GM12878 (cell line): ENCODE measurements around the gene HNRNPR. TPM values are rescaled to one million over a fixed set of nuclear protein-coding genes. Genes with fewer than 3 reads are reported as not detected.
"Not testable (repeated sequence)": the region's sequence is repeated elsewhere in the genome, so short reads cannot be mapped to it uniquely, and the experiment has no call there.

Source experiments
- ATAC-seq: fragments of 200-7000 bp; cut with Tn5 transposase; 3 replicates; pipeline ENCODE4 v1.9.1; 2020; ENCODE audit warnings: mild to moderate bottlenecking, moderate library complexity
- BruUV-seq: library from RNA; stranded (reverse); fragments of 400-500 nt; replicated peaks from 2 replicates; lab custom pipeline; 2021; lab: Mats Ljungman, UMichigan
- CTCF ChIA-PET: fragments of 300-600 bp; sonication (Branson Sonifier 250); formaldehyde crosslinking; extraction: SDS; loops from one replicate; lab custom pipeline; 2021; ENCODE audit warnings: inconsistent platforms; lab: Yijun Ruan, JAX
- POLR2A ChIA-PET: fragments of 350-600 bp; formaldehyde crosslinking; extraction: SDS; loops from one replicate; lab custom pipeline; 2021; ENCODE audit warnings: inconsistent platforms; lab: Charles Lee
- RAD21 ChIA-PET: fragments of 300-600 bp; sonication (Branson Sonifier 250); formaldehyde crosslinking; loops from one replicate; lab custom pipeline; 2023; ENCODE audit warnings: antibody characterized with exemption; ENCODE audit not compliant: unreplicated experiment; lab: Charles Lee
- SMC1A ChIA-PET: fragments of 300-600 bp; sonication (Branson Sonifier 250); formaldehyde crosslinking; loops from one replicate; lab custom pipeline; 2023; ENCODE audit not compliant: unreplicated experiment, uncharacterized antibody; lab: Charles Lee
- DNase-seq: peaks from one replicate; pipeline ENCODE4 v3.0.0-alpha.2; 2011; ENCODE audit warnings: low read depth, low spot score
- FAIRE-seq: peaks from 3 replicates; lab custom pipeline; 2011; peaks lifted over from hg19 to GRCh38; lab: Jason Lieb, UNC
- H2AFZ ChIP-seq: 2 replicates; pipeline ENCODE4 v1.6.0; 2011; ENCODE audit warnings: low read depth, low read length, control low read depth; ENCODE audit not compliant: control insufficient read depth
- H3K27ac ChIP-seq: 2 replicates; pipeline ENCODE4 v1.5.1; 2011; ENCODE audit warnings: control low read depth; ENCODE audit not compliant: control insufficient read depth, insufficient read depth
- H3K27me3 ChIP-seq, 2 experiments: replicated peaks in 1 of 2; 2 replicates each; pipeline versions ENCODE4 v1.6.0 to v1.6.1; 2011; ENCODE audit warnings: low read length in 1 of 2; ENCODE audit not compliant: control insufficient read depth in 2 of 2, insufficient read depth in 2 of 2
- H3K36me3 ChIP-seq, 2 experiments: 2 replicates each; pipeline ENCODE4 v1.5.1; 2011; ENCODE audit warnings: low read length in 1 of 2; ENCODE audit not compliant: control insufficient read depth in 2 of 2, insufficient read depth in 2 of 2
- H3K4me1 ChIP-seq: 2 replicates; pipeline ENCODE4 v1.6.1; 2011; ENCODE audit warnings: mild to moderate bottlenecking, low read length, moderate library complexity, mixed read lengths; ENCODE audit not compliant: control insufficient read depth, insufficient read depth
- H3K4me2 ChIP-seq: 2 replicates; pipeline ENCODE4 v1.6.0; 2011; ENCODE audit warnings: control low read depth; ENCODE audit not compliant: control insufficient read depth, insufficient read depth
- H3K4me3 ChIP-seq: fragments of 200-600 bp; sonication (generic); 2 replicates; pipeline ENCODE4 v1.5.1; 2016
- H3K79me2 ChIP-seq: 2 replicates; pipeline ENCODE4 v1.6.0; 2011; ENCODE audit warnings: low read length; ENCODE audit not compliant: control insufficient read depth, insufficient read depth
- H3K9ac ChIP-seq: 2 replicates; pipeline ENCODE4 v1.8.0; 2011; ENCODE audit warnings: low read length, control low read depth, mixed read lengths; ENCODE audit not compliant: control insufficient read depth, insufficient read depth
- H3K9me3 ChIP-seq: replicated peaks from 3 replicates; pipeline ENCODE4 v1.5.1; 2011; ENCODE audit warnings: mild to moderate bottlenecking, low read length; ENCODE audit not compliant: control insufficient read depth, insufficient read depth
- H4K20me1 ChIP-seq: 2 replicates; pipeline ENCODE4 v1.6.0; 2011; ENCODE audit not compliant: control insufficient read depth, insufficient read depth
- HDAC6 ChIP-seq: fragments of 200-600 bp; sonication (generic); IDR thresholded peaks from one replicate; pipeline ENCODE4 v1.8.0; 2017; ENCODE audit warnings: antibody characterized with exemption; ENCODE audit not compliant: unreplicated experiment
- NFXL1 ChIP-seq: fragments of 450-650 bp; IDR thresholded peaks from 2 replicates; pipeline ENCODE4 v1.6.1; 2017; ENCODE audit warnings: antibody characterized with exemption, mild to moderate bottlenecking, borderline replicate concordance
- WGBS: methylation state at CpG from one replicate; pipeline ENCODE4 v1.1.6; 2016; ENCODE audit warnings: low lambda C conversion rate; ENCODE audit not compliant: insufficient replicate concordance, insufficient coverage; ENCODE audit errors: missing lambda C conversion rate; 5-methylcytosine and 5-hydroxymethylcytosine counted together
- in situ Hi-C: fragments of 300-500 bp; cut with MboI; formaldehyde crosslinking; loops from 9 replicates; pipeline ENCODE4 v1.14.3; 2018; ENCODE audit warnings: mixed read lengths
- intact Hi-C: fragments of 100-400 bp; cut with micrococcal nuclease; formaldehyde crosslinking; loops from one replicate; pipeline ENCODE4 v1.14.2; 2022; ENCODE audit not compliant: unreplicated experiment
- polyA plus RNA-seq, 11 experiments: library from polyadenylated mRNA; depleted of rRNA in 4 of 11; unstranded in 6 of 11; stranded (reverse) in 5 of 11; fragments of >200 nt; fragmentation: Nextera tagmentation in 4 of 11; fragmentation: Illumina TruSeq in 1 of 11; extraction: Ambion mirVana in 4 of 11; extraction: Trizol in 1 of 11; gene quantifications; 1 replicate in 1 of 11; 2 replicates in 10 of 11; pipeline versions ENCODE4 v1.2.1 to v1.2.3, GENCODE V29; 2011 to 2016; ENCODE audit warnings: inconsistent platforms in 2 of 11, missing spikeins in 2 of 11, low read depth in 1 of 11
- total RNA-seq, 4 experiments: library from RNA; depleted of rRNA in 3 of 4; stranded (reverse); fragments of >200 nt in 3 of 4; fragmentation: Illumina TruSeq in 1 of 4; extraction: Trizol in 1 of 4; gene quantifications; 2 replicates each; pipeline versions ENCODE4 v1.2.1 to v1.2.3, GENCODE V29; 2013 to 2021

HNRNPR gene
- total and polyA plus RNA-seq, 10 of the 15 experiments (the other 5 are each of a cell fraction or from before 2014, with no cell fraction given), result 80.5 to 280 (median 218) TPM

- TSS peak; percentile 4 for BruUV-seq
Measured at GRCh38 chr1:23322770-23323169, 21.3 kb downstream of the HNRNPR start.

DNA sequence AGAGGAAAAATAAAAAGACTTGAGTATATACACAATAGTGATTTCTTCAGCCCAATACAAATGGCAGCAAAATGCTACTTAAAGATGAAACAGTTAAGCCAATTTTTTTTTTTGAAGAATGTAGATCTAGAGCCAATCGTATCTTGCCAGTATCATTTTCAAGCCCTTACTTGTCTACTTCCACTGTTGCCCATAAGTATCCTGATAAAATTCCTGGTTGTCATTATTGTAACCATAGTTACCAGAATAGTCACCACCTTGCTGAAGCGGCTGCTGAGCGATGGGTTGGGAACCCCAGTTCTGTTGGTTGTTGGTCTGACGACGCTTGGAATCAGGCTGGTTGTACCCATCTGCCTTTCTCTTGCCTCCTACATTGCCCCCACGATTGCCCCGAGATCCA lies 33.8 kb downstream of the HNRNPR start:
- intact Hi-C loops, in situ Hi-C loops, H3K4me2 ChIP-seq, H3K79me2 ChIP-seq, POLR2A ChIA-PET, H3K4me3 ChIP-seq, H3K4me1 ChIP-seq, H3K27me3 ChIP-seq, ATAC-seq, SMC1A ChIA-PET, FAIRE-seq, DNase-seq, H3K27ac ChIP-seq, H3K9ac ChIP-seq, H3K9me3 ChIP-seq, H4K20me1 ChIP-seq, CTCF ChIA-PET, RAD21 ChIA-PET, H2AFZ ChIP-seq, BruUV-seq: not testable (repeated sequence)
- H3K36me3 ChIP-seq, result peaks cover 6 to 25% of the 10 kb centered on the region in 2 experiments; a peak in 3 of 4 replicates
- WGBS, result 100% methylated on average over 7 of the region's 7 CpGs

More at GRCh38 chr1:23322770-23323169, 21.3 kb downstream of the HNRNPR start:
- Histone ChIP-seq H3K36me3 (peaks cover 4 to 42% of the 10 kb centered on the region in 2 experiments), H3K79me2 (peaks cover 16% of the 10 kb centered on the region), H3K4me3 (no peak overlapping the region), H3K9ac (no peak overlapping the region), H3K4me1 (no peaks in the 10 kb centered on the region), H3K4me2 (no peak overlapping the region), H3K27me3 (no peaks in the 10 kb centered on the region), H3K9me3 (no peaks in the 10 kb centered on the region), H2AFZ (no peak overlapping the region), H4K20me1 (no peaks in the 10 kb centered on the region), H3K27ac (no peak overlapping the region)
- FAIRE-seq, result no peak
- ChIA-PET RAD21 (no interaction called here), CTCF (no interaction called here), SMC1A (no interaction called here), POLR2A (interaction anchor here (1.0 kb wide), 1 partner anchor 12 kb away, joined by 4 read pairs; no protein-coding TSS in a partner anchor)
- no peak for ATAC-seq
- TF ChIP-seq NFXL1 (no peak), HDAC6 (no peak)
- intact Hi-C loops (no loop called here), in situ Hi-C loops (no loop called here)
- whole genome bisulfite sequencing, result 0% methylated on average over 1 of the region's 1 CpG
- no peak for DNase-seq
